Thyroid gland (tissue), 4 donors: Measurements from ENCODE around the gene OR6P1. TPM values are rescaled to one million over a fixed set of nuclear protein-coding genes. Genes with fewer than 3 reads are reported as not detected.

Source experiments
- DNase-seq, 2 donors: peaks; one replicate each; pipeline ENCODE4 v3.0.0-alpha.2; 2019
- H3K27ac ChIP-seq, 3 donors: fragments of 200-600 bp; sonication (generic); 1 replicate in 2 of 3; 2 replicates in 1 of 3; pipeline ENCODE4 v1.5.1; 2016 to 2019; ENCODE audit warnings: mild to moderate bottlenecking in 1 of 3, moderate library complexity in 1 of 3
- H3K27me3 ChIP-seq: fragments of 200-600 bp; sonication (generic); one replicate; pipeline ENCODE4 v1.5.1; 2019
- H3K36me3 ChIP-seq, 2 donors: fragments of 200-600 bp; sonication (generic); one replicate each; pipeline ENCODE4 v1.5.1; 2016 to 2019
- H3K4me1 ChIP-seq, 2 donors: fragments of 200-600 bp; sonication (generic); one replicate each; pipeline ENCODE4 v1.5.1; 2017 to 2019
- H3K4me3 ChIP-seq, 3 donors: fragments of 200-600 bp; sonication (generic); replicated peaks in 1 of 3; 1 replicate in 2 of 3; 2 replicates in 1 of 3; pipeline ENCODE4 v1.5.1; 2016; ENCODE audit warnings: mild to moderate bottlenecking in 1 of 3
- H3K9me3 ChIP-seq: fragments of 200-600 bp; sonication (generic); one replicate; pipeline ENCODE4 v1.5.1; 2017
- CTCF ChIP-seq, 6 experiments: fragments of 200-600 bp in 3 of 6; fragments of 450-650 bp in 3 of 6; sonication (generic) in 3 of 6; IDR thresholded peaks; one replicate each; pipeline ENCODE4 v1.5.1; 2016 to 2019; ENCODE audit warnings: antibody characterized with exemption in 6 of 6, mild to moderate bottlenecking in 2 of 6, inconsistent platforms in 1 of 6, moderate library complexity in 1 of 6
- POLR2A ChIP-seq, 2 donors: fragments of 450-650 bp; IDR thresholded peaks; one replicate each; pipeline ENCODE4 v1.6.1; 2017; ENCODE audit warnings: antibody characterized with exemption in 2 of 2, mild to moderate bottlenecking in 2 of 2, moderate library complexity in 1 of 2
- whole genome bisulfite sequencing, 2 donors: methylation state at CpG; one replicate each; pipeline ENCODE4 v1.1.5; 2017; 5-methylcytosine and 5-hydroxymethylcytosine counted together
- intact Hi-C: fragments of 100-400 bp; cut with DNase I; formaldehyde crosslinking; loops from one replicate; pipeline ENCODE4 v1.15.1; 2023
- total RNA-seq, 4 donors: library from RNA; depleted of rRNA; stranded (reverse); fragments of >200 nt; gene quantifications; one replicate each; pipeline ENCODE4 v1.2.3, GENCODE V29; 2016

OR6P1 gene
- total RNA-seq, 4 donors from 2014 or later = not detected

GRCh38 chr1:158521666-158522058 lies 48.7 kb downstream of the OR6P1 start:
- Histone ChIP-seq H3K4me3 (no peak overlapping the region), H3K4me1 (no peaks in the 10 kb centered on the region), H3K27me3 (no peaks in the 10 kb centered on the region), H3K36me3 (no peaks in the 10 kb centered on the region), H3K9me3 (no peaks in the 10 kb centered on the region), H3K27ac (no peak overlapping the region)
- DNase-seq = no peak
- WGBS, 2 donors = 90 to 95% methylated on average over 2 of the region's 2 CpGs
- intact Hi-C loops = no loop called here
- TF ChIP-seq POLR2A (IDR thresholded peaks at IDR 0.05) (no peak), CTCF (IDR thresholded peaks at IDR 0.05) (no peak)

- H3K27me3 ChIP-seq = no peaks in the 10 kb centered on the region
- no peak for DNase-seq
- H3K4me3 ChIP-seq = no peak overlapping the region
- no peak overlapping the region for H3K27ac ChIP-seq
- no peaks in the 10 kb centered on the region for H3K9me3 ChIP-seq
- no peaks in the 10 kb centered on the region for H3K4me1 ChIP-seq
- no peak for TF ChIP-seq POLR2A (IDR thresholded peaks at IDR 0.05)
- no peak for TF ChIP-seq CTCF (IDR thresholded peaks at IDR 0.05)
- no peaks in the 10 kb centered on the region for H3K36me3 ChIP-seq
- intact Hi-C loops = no loop called here
- 72 to 89% methylated on average over 3 of the region's 3 CpGs for WGBS, 2 donors
Observed at GRCh38 chr1:158520955-158521665, 49.3 kb downstream of the OR6P1 start.

DNA sequence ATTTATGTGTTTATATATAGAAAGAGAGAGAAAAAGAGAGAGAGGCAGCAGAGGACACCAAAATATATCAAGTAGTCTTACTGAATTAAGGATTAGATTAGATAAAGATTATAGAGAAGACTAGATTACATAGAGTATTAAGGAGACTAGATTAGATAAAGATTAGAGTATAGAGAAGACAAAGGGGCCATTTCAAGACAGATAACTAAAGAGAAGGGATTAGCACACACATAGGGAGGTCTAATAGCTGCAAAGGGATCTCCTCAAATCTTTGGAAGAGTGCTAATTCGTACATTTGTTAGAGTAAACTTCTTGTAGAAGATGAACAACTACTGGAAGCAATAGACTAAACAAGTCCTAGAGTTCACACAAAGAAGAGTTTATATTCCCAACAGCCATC lies 50.4 kb downstream of the OR6P1 start:
- H3K36me3 ChIP-seq = no peaks in the 10 kb centered on the region
- TF ChIP-seq POLR2A (IDR thresholded peaks at IDR 0.05) (no peak), CTCF (IDR thresholded peaks at IDR 0.05) (no peak)
- no peaks in the 10 kb centered on the region for H3K27me3 ChIP-seq
- H3K27ac ChIP-seq = no peak overlapping the region
- no peaks in the 10 kb centered on the region for H3K9me3 ChIP-seq
- 44 to 51% methylated on average over 1 of the region's 1 CpG for WGBS, 2 donors
- DNase-seq = no peak
- no peaks in the 10 kb centered on the region for H3K4me1 ChIP-seq
- intact Hi-C loops = no loop called here
- no peak overlapping the region for H3K4me3 ChIP-seq

- no peaks in the 10 kb centered on the region for H3K36me3 ChIP-seq
- no peaks in the 10 kb centered on the region for H3K4me1 ChIP-seq
- DNase-seq = no peak
- no peak for TF ChIP-seq CTCF (IDR thresholded peaks at IDR 0.05)
- TF ChIP-seq POLR2A (IDR thresholded peaks at IDR 0.05) = no peak
- no peaks in the 10 kb centered on the region for H3K27me3 ChIP-seq
- H3K27ac ChIP-seq = no peak overlapping the region
- H3K4me3 ChIP-seq = no peak overlapping the region
- intact Hi-C loops = no loop called here
- no peaks in the 10 kb centered on the region for H3K9me3 ChIP-seq
Observed at GRCh38 chr1:158516966-158517365, 53.4 kb downstream of the OR6P1 start.

Other genes with a start within 250 kb of the OR6P1 start
- gene CD1B, start 239.0 kb downstream of the OR6P1 start, total RNA-seq = under 1 TPM in 1 of 4 donors, not detected in 3; 0.22 TPM
- under 1 TPM in 1 of 4 donors, not detected in 3; 0.92 TPM for gene CD1E, start 216.7 kb downstream of the OR6P1 start, total RNA-seq
- gene OR10T2, start 171.1 kb downstream of the OR6P1 start, total RNA-seq = not detected
- not detected for gene OR10K2, start 144.3 kb downstream of the OR6P1 start, total RNA-seq
- gene OR10K1, start 108.7 kb downstream of the OR6P1 start, total RNA-seq = not detected
- gene OR10R2, start 98.4 kb downstream of the OR6P1 start, total RNA-seq = not detected
- not detected for gene OR6Y1, start 16.2 kb downstream of the OR6P1 start, total RNA-seq
- gene OR10X1, start 9.3 kb upstream of the OR6P1 start, total RNA-seq = not detected
- not detected for gene OR10Z1, start 34.7 kb upstream of the OR6P1 start, total RNA-seq
- gene SPTA1, start 116.1 kb upstream of the OR6P1 start, total RNA-seq = under 1 TPM in 2 of 4 donors, not detected in 2; 0.10 to 0.11 TPM
- gene OR6K2, start 130.1 kb upstream of the OR6P1 start, total RNA-seq = not detected
- not detected for gene OR6K3, start 150.1 kb upstream of the OR6P1 start, total RNA-seq
- not detected for gene OR6K6, start 184.1 kb upstream of the OR6P1 start, total RNA-seq
- not detected for gene OR6N1, start 201.6 kb upstream of the OR6P1 start, total RNA-seq
- gene OR6N2, start 210.6 kb upstream of the OR6P1 start, total RNA-seq = not detected